Osteoblast (primary cell): ENCODE results near the gene SLC1A2. TPM values are rescaled to one million over a fixed set of nuclear protein-coding genes. Genes with fewer than 3 reads are reported as not detected.
"Not testable (repeated sequence)": the region's sequence is repeated elsewhere in the genome, so short reads cannot be mapped to it uniquely, and the experiment has no call there.

ENCODE experiments used
- DNase-seq: peaks from one replicate; pipeline ENCODE4 v3.0.0; 2011; ENCODE audit warnings: low spot score, mixed read lengths; ENCODE audit not compliant: insufficient read length; ENCODE audit errors: missing footprints
- H2AFZ ChIP-seq: 2 replicates; pipeline ENCODE4 v1.6.0; 2011; ENCODE audit warnings: mild to moderate bottlenecking, low read length
- H3K27ac ChIP-seq: 2 replicates; pipeline ENCODE4 v1.5.1; 2011; ENCODE audit warnings: mild to moderate bottlenecking, low read depth, low read length, moderate library complexity
- H3K27me3 ChIP-seq: 2 replicates; pipeline ENCODE4 v1.6.0; 2012; ENCODE audit warnings: mild to moderate bottlenecking, control low read depth, inconsistent platforms, low read length, moderate library complexity; ENCODE audit not compliant: insufficient read depth
- H3K36me3 ChIP-seq: 2 replicates; pipeline ENCODE4 v1.5.1; 2011; ENCODE audit warnings: mild to moderate bottlenecking, low read length, control low read depth, moderate library complexity; ENCODE audit not compliant: insufficient read depth
- H3K4me1 ChIP-seq: 2 replicates; pipeline ENCODE4 v1.5.1; 2011; ENCODE audit warnings: mild to moderate bottlenecking, low read length, control low read depth, moderate library complexity; ENCODE audit not compliant: insufficient read depth
- H3K4me2 ChIP-seq: 2 replicates; pipeline ENCODE4 v1.6.0; 2011; ENCODE audit warnings: mild to moderate bottlenecking, low read length; ENCODE audit not compliant: insufficient read depth
- H3K4me3 ChIP-seq: fragments of 200-600 bp; sonication (generic); 3 replicates; pipeline ENCODE4 v1.5.1; 2012; ENCODE audit warnings: mild to moderate bottlenecking, low read length, inconsistent platforms; ENCODE audit not compliant: insufficient read depth
- H3K79me2 ChIP-seq: 2 replicates; pipeline ENCODE4 v1.6.0; 2012; ENCODE audit warnings: mild to moderate bottlenecking, low read length, control low read depth, inconsistent platforms; ENCODE audit not compliant: insufficient read depth
- H3K9me3 ChIP-seq: 2 replicates; pipeline ENCODE4 v1.5.1; 2011; ENCODE audit warnings: low read depth, low read length, control low read depth
- H4K20me1 ChIP-seq: 2 replicates; pipeline ENCODE4 v1.6.0; 2012; ENCODE audit warnings: mild to moderate bottlenecking, low read length, control low read depth; ENCODE audit not compliant: insufficient read depth
- total RNA-seq: library from RNA; depleted of rRNA; stranded (reverse); fragments of >200 nt; gene quantifications from 2 replicates; pipeline ENCODE4 v1.2.3, GENCODE V29; 2012
- TF ChIP-seq, protein P1 (sequence below): IDR thresholded peaks from 2 replicates; pipeline ENCODE4 v1.5.1; 2011; ENCODE audit warnings: mild to moderate bottlenecking, low read depth, low read length, moderate library complexity; ENCODE audit errors: extremely low read depth

The SLC1A2 gene
- total RNA-seq, 1 donor = 0.72 TPM

DNA sequence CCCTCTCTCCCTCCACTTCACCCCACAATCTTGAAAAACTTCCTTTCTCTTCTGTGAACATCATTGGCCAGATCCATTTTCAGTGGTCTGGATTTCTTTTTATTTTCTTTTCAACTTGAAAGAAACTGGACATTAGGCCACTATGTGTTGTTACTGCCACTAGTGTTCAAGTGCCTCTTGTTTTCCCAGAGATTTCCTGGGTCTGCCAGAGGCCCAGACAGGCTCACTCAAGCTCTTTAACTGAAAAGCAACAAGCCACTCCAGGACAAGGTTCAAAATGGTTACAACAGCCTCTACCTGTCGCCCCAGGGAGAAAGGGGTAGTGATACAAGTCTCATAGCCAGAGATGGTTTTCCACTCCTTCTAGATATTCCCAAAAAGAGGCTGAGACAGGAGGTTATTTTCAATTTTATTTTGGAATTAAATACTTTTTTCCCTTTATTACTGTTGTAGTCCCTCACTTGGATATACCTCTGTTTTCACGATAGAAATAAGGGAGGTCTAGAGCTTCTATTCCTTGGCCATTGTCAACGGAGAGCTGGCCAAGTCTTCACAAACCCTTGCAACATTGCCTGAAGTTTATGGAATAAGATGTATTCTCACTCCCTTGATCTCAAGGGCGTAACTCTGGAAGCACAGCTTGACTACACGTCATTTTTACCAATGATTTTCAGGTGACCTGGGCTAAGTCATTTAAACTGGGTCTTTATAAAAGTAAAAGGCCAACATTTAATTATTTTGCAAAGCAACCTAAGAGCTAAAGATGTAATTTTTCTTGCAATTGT, 188.1 kb downstream of the SLC1A2 start:
- Histone ChIP-seq H3K4me1 (peaks cover 2% of the 10 kb centered on the region), H3K4me3 (no peak overlapping the region), H3K9me3 (no peaks in the 10 kb centered on the region), H4K20me1 (no peaks in the 10 kb centered on the region), H3K79me2 (no peaks in the 10 kb centered on the region), H3K4me2 (no peak overlapping the region), H3K27ac (no peak overlapping the region), H3K36me3 (peaks cover 53% of the 10 kb centered on the region), H3K27me3 (no peaks in the 10 kb centered on the region), H2AFZ (no peak overlapping the region)
- TF ChIP-seq, protein P1, sequence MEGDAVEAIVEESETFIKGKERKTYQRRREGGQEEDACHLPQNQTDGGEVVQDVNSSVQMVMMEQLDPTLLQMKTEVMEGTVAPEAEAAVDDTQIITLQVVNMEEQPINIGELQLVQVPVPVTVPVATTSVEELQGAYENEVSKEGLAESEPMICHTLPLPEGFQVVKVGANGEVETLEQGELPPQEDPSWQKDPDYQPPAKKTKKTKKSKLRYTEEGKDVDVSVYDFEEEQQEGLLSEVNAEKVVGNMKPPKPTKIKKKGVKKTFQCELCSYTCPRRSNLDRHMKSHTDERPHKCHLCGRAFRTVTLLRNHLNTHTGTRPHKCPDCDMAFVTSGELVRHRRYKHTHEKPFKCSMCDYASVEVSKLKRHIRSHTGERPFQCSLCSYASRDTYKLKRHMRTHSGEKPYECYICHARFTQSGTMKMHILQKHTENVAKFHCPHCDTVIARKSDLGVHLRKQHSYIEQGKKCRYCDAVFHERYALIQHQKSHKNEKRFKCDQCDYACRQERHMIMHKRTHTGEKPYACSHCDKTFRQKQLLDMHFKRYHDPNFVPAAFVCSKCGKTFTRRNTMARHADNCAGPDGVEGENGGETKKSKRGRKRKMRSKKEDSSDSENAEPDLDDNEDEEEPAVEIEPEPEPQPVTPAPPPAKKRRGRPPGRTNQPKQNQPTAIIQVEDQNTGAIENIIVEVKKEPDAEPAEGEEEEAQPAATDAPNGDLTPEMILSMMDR = no peak
- DNase-seq = no peak

DNA sequence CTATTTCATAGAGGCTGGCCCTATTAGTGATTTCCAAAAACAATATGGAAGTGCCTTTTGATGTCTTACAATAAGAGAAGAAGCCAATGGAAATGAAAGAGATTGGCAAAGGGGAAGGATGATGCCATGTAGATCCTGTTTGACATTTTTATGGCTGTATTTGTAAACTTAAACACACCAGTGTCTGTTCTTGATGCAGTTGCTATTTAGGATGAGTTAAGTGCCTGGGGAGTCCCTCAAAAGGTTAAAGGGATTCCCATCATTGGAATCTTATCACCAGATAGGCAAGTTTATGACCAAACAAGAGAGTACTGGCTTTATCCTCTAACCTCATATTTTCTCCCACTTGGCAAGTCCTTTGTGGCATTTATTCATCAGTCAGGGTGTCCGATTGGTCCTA, 189.0 kb downstream of the SLC1A2 start:
- no peak overlapping the region for H2AFZ ChIP-seq
- no peaks in the 10 kb centered on the region for H3K4me1 ChIP-seq
- no peak for DNase-seq
- no peaks in the 10 kb centered on the region for H3K9me3 ChIP-seq
- H3K27ac ChIP-seq = no peak overlapping the region
- no peak overlapping the region for H3K4me2 ChIP-seq
- no peaks in the 10 kb centered on the region for H4K20me1 ChIP-seq
- no peaks in the 10 kb centered on the region for H3K79me2 ChIP-seq
- peaks cover 59% of the 10 kb centered on the region for H3K36me3 ChIP-seq
- H3K27me3 ChIP-seq = no peaks in the 10 kb centered on the region
- TF ChIP-seq, protein P1 = no peak
- H3K4me3 ChIP-seq = no peak overlapping the region

DNA sequence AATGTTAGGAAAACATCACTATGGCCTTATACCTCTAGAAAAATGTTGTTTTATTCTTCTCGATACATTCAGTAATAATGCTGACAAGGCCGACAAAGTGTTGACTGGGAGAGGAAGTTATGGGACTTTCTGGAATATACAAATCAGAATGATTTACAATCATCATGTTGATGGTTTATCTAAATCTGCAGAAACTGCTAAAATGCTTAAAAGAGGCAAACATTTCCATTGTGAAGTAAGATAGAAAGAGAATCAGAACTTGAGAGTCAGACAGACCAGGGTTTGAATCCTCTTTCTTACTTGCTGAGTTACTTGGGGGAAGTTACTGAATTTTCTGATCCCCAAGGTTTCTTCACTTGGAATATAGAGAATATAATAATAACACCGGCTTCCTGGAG, 191.0 kb downstream of the SLC1A2 start:
- Histone ChIP-seq H3K4me3 (no peak overlapping the region), H3K4me1 (no peaks in the 10 kb centered on the region), H4K20me1 (no peaks in the 10 kb centered on the region), H3K36me3 (peaks cover 80% of the 10 kb centered on the region), H3K79me2 (no peaks in the 10 kb centered on the region), H3K27me3 (no peaks in the 10 kb centered on the region), H3K27ac (no peak overlapping the region), H3K4me2 (no peak overlapping the region), H2AFZ (no peak overlapping the region), H3K9me3 (no peaks in the 10 kb centered on the region)
- DNase-seq = no peak
- TF ChIP-seq, protein P1 = no peak

DNA sequence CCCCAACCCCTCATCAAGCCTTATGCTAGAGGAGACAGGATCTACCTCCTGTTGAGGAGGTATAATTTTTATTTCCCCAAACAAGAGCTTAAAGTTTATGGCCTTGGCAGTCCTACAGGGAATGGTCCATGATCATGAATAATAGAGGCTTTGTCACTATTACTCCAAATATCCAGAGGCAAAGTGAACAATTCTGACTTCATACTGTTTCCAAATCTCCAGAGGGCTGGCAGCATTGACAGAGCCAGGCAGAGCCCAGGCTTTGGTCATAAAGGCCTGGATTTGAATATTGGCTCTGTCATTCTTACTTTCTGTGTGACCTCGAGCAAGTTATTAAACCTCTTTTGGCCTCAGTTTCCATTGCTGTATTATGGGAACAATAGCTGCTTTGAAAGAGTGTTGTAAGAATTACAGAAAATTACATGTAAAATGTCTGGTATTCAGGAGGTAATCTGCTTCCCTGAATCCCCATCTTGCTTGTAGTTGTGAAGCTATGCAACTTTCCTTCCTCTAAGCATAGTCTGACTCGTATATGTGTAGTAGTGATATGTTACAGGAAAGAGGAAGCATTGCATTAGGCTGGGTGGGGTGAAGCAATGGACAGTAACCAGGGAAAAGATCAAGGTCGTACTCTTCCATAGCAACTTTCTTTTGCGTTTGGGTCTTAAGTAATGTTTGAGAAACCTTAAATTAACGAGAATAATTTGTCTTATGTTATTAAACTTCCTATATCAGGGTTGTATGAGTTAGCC, 191.6 kb downstream of the SLC1A2 start:
- Histone ChIP-seq H3K9me3 (no peaks in the 10 kb centered on the region), H3K36me3 (peaks cover 86% of the 10 kb centered on the region), H3K27ac (no peak overlapping the region), H3K4me3 (no peak overlapping the region), H3K4me1 (no peaks in the 10 kb centered on the region), H3K4me2 (no peak overlapping the region), H3K27me3 (no peaks in the 10 kb centered on the region), H4K20me1 (no peaks in the 10 kb centered on the region), H3K79me2 (no peaks in the 10 kb centered on the region), H2AFZ (no peak overlapping the region)
- TF ChIP-seq, protein P1 = no peak
- no peak for DNase-seq

DNA sequence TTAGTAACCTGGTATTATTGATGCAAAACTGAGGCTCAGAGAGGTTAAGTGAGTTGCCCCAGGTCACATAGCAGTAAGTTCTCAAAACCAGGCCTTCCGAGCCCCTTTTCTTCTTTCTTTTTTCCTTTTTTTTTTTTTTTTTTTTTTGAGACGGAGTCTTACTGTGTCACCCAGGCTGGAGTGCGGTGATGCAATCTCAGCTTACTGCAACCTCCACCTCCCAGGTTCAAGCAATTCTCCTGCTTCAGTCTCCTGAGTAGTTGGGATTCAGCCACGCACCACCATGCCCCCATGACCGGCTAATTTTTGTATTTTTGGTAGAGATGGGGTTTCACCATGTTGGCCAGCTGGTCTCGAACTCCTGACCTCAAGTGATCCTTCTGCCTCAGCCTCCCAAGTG, 192.6 kb downstream of the SLC1A2 start:
- H3K27ac ChIP-seq, H2AFZ ChIP-seq, H3K27me3 ChIP-seq, H3K79me2 ChIP-seq, H3K4me3 ChIP-seq, DNase-seq, H4K20me1 ChIP-seq, H3K4me1 ChIP-seq, H3K4me2 ChIP-seq, H3K9me3 ChIP-seq: not testable (repeated sequence)
- peaks cover 95% of the 10 kb centered on the region for H3K36me3 ChIP-seq
